Pancreas (tissue), 10 donors: Measurements from ENCODE around the gene OR2V1. TPM values are rescaled to one million over a fixed set of nuclear protein-coding genes. Genes with fewer than 3 reads are reported as not detected.
"Not testable (repeated sequence)": the region's sequence is repeated elsewhere in the genome, so short reads cannot be mapped to it uniquely, and the experiment has no call there.

Source experiments
- ATAC-seq, 4 donors: fragments of 200-7000 bp; cut with Tn5 transposase; one replicate each; pipeline versions ENCODE4 v1.8.0 to v1.9.1; 2020; ENCODE audit warnings: mild to moderate bottlenecking in 4 of 4, moderate library complexity in 4 of 4
- DNase-seq, 6 donors: peaks; one replicate each; pipeline ENCODE4 v3.0.0-alpha.2; 2020
- FAIRE-seq: peaks from 2 replicates; lab custom pipeline; 2012; peaks lifted over from hg19 to GRCh38; lab: Jason Lieb, UNC
- H3K27ac ChIP-seq, 4 donors: fragments of 200-600 bp; sonication (generic); 1 replicate in 3 of 4; 2 replicates in 1 of 4; pipeline versions ENCODE4 v1.5.0 to v1.8.0; 2020
- H3K27me3 ChIP-seq, 4 donors: fragments of 200-600 bp; one replicate each; pipeline ENCODE4 v1.8.0; 2021
- H3K36me3 ChIP-seq, 3 donors: fragments of 200-600 bp; sonication (generic) in 1 of 3; one replicate each; pipeline versions ENCODE4 v1.5.0 to v1.8.0; 2020 to 2021
- H3K4me1 ChIP-seq, 3 donors: fragments of 200-600 bp; one replicate each; pipeline ENCODE4 v1.8.0; 2021
- H3K4me3 ChIP-seq, 4 donors: fragments of 200-600 bp; sonication (generic) in 2 of 4; one replicate each; pipeline versions ENCODE4 v1.5.0 to v1.8.0; 2020 to 2021
- H3K9me3 ChIP-seq, 4 donors: fragments of 200-600 bp; one replicate each; pipeline ENCODE4 v1.8.0; 2021
- WGBS, 2 donors: extraction: QIAGEN DNeasy Blood & Tissue Kit; methylation state at CpG; one replicate each; pipeline ENCODE4 v1.1.7; 2013; 5-methylcytosine and 5-hydroxymethylcytosine counted together
- intact Hi-C, 3 donors: fragments of 100-400 bp; cut with DNase I; formaldehyde crosslinking; loops; one replicate each; pipeline versions ENCODE4 v1.11.1 to v1.14.2; 2022
- polyA plus RNA-seq, 2 donors: library from polyadenylated mRNA; stranded (reverse); fragments of 200-250 nt; gene quantifications; one replicate each; pipeline ENCODE4 v1.2.3, GENCODE V29; 2013
- total RNA-seq, 6 donors: library from RNA; stranded (reverse); fragmentation: NEBNext Ultra II Directional in 4 of 6; extraction: Animal tissue kit (Norgen Biotek cat#: 25700) in 4 of 6; gene quantifications; one replicate each; pipeline versions ENCODE4 v1.2.1 to v1.2.4, GENCODE V29; 2021 to 2023
- TF ChIP-seq, protein P1 (sequence below), 4 donors: fragments of 200-600 bp; sonication (generic) in 3 of 4; IDR thresholded peaks; one replicate each; pipeline versions ENCODE4 v1.5.0 to v1.8.0; 2021; ENCODE audit warnings: antibody characterized with exemption in 4 of 4
- donor health status: healthy with polysubstance abuse.
- donor health status: DM: no; HTN: no; CAD: no; lungs with moderate emphysema.
- donor health status: DM: no; HTN: no; CAD: no.
- donor health status: control.
- donor health status: control.
- donor health status: Bipolar disorder and iron deficiency.
- donor health status: DM: yes; HTN: yes; CAD: no.
- donor health status: DM: no; HTN: no; CAD: no.
- donor health status: DM: no; HTN: no; CAD: no.
- donor health status: DM: yes; HTN: yes; CAD: no.

Gene OR2V1
- total and polyA plus RNA-seq, 8 donors = not detected

DNA sequence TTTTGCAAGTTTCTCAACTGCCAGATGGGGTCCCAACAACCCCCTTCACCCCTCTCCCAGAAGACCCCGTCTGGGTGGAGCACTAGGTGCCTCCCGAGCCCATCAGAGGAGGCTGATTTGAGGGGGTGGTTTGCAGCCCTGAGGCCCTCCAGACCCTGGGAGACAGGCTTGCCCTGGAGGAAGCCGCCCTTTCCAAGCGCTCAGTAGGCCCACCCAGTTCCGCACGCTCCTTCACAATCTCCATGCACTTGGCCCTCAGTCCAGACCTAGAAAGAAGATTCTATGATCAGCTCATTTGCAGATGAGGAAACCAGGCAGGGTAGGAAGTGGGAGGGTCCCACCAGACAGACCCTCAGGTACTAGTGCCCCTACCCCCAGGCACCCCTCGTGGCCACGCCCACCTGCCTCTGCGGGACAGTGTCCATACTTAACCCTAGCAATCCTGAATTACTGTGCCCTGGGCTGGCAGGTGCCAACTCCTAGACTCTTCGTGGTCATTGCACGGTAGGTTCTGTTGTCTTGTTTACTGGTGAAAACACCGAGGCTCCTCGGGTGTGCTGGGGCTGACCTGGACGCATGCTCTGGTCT lies 22.3 kb downstream of the OR2V1 start:
- 49 to 63% methylated on average over 14 of the region's 14 CpGs for WGBS, 2 donors
- Histone ChIP-seq H3K36me3 (no peaks in the 10 kb centered on the region), H3K27me3 (peaks cover 0 to 17% (median 0%) of the 10 kb centered on the region in 4 donors), H3K4me3 (no peak overlapping the region), H3K4me1 (no peaks in the 10 kb centered on the region), H3K27ac (no peak overlapping the region), H3K9me3 (no peaks in the 10 kb centered on the region)
- ATAC-seq (no peak), FAIRE-seq (no peak), DNase-seq (peak in 2 of 6 donors; percentile 4 to 39)
- intact Hi-C loops = no loop called here
- TF ChIP-seq, protein P1, sequence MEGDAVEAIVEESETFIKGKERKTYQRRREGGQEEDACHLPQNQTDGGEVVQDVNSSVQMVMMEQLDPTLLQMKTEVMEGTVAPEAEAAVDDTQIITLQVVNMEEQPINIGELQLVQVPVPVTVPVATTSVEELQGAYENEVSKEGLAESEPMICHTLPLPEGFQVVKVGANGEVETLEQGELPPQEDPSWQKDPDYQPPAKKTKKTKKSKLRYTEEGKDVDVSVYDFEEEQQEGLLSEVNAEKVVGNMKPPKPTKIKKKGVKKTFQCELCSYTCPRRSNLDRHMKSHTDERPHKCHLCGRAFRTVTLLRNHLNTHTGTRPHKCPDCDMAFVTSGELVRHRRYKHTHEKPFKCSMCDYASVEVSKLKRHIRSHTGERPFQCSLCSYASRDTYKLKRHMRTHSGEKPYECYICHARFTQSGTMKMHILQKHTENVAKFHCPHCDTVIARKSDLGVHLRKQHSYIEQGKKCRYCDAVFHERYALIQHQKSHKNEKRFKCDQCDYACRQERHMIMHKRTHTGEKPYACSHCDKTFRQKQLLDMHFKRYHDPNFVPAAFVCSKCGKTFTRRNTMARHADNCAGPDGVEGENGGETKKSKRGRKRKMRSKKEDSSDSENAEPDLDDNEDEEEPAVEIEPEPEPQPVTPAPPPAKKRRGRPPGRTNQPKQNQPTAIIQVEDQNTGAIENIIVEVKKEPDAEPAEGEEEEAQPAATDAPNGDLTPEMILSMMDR (IDR thresholded peaks at IDR 0.05) = no peak

- intact Hi-C loops = no loop called here
- Histone ChIP-seq H3K27ac (no peak overlapping the region), H3K27me3 (peaks cover 0 to 17% (median 0%) of the 10 kb centered on the region in 4 donors), H3K4me1 (no peaks in the 10 kb centered on the region), H3K4me3 (no peak overlapping the region), H3K9me3 (no peaks in the 10 kb centered on the region), H3K36me3 (no peaks in the 10 kb centered on the region)
- no peak for FAIRE-seq
- peak in 1 of 6 donors; percentile 8 for DNase-seq
- TF ChIP-seq, protein P1 (IDR thresholded peaks at IDR 0.05) = no peak
- 63 to 68% methylated on average over 9 of the region's 9 CpGs for WGBS, 2 donors
- ATAC-seq = no peak
These were observed 23.3 kb downstream of the OR2V1 start for GRCh38 chr5:181107699-181108098.

- Histone ChIP-seq H3K4me1 (no peaks in the 10 kb centered on the region), H3K9me3 (no peaks in the 10 kb centered on the region), H3K27ac (no peak overlapping the region), H3K27me3 (peaks cover 0 to 13% (median 0%) of the 10 kb centered on the region in 4 donors), H3K4me3 (no peak overlapping the region), H3K36me3 (no peaks in the 10 kb centered on the region)
- 61 to 74% methylated on average over 7 of the region's 7 CpGs for WGBS, 2 donors
- FAIRE-seq (no peak), ATAC-seq (no peak), DNase-seq (no peak)
- intact Hi-C loops = no loop called here
- TF ChIP-seq, protein P1 (IDR thresholded peaks at IDR 0.05) = no peak
These were observed 25.5 kb downstream of the OR2V1 start for GRCh38 chr5:181105391-181106025.

DNA sequence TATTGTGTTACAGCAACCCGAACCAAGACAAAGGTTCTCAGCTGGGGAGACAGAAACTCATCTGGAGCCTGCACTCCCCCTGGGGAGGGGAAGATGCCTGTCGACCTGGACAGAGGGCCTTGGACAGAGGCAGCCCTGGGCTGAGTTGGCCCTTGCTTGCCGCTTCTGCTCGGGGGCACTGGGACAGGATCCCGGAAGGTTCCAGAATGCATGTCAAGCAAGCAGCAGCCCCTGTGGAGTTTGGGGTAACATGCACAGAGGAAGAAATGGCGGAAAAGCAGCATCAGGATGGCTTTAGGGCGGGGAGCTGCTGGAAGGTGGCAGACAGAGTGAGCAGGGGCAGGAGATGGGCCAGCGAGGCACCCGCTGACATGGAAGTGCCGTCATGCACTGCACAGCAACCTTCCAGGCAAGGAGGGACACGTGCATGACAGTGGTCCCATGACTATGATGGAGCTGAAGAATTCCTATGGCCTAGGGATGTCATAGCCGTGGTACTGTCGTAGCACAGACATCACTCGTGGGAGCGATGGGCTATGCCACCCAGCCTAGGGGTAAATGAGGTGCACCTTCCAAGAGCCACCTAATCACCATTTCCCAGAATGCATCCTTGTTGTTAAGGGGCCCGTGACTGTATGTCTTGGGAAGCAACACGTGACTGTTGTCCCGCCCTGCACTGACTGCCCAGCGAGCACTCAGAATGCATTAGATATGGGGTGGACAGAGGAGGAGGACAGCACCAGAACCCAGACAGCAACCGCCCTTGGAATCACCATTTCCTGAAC lies 26.2 kb downstream of the OR2V1 start:
- H3K4me3 ChIP-seq, H3K9me3 ChIP-seq, intact Hi-C loops, FAIRE-seq, H3K27ac ChIP-seq, H3K36me3 ChIP-seq, ATAC-seq, H3K4me1 ChIP-seq: not testable (repeated sequence)
- H3K27me3 ChIP-seq = peaks cover 0 to 13% (median 0%) of the 10 kb centered on the region in 4 donors
- 57 to 62% methylated on average over 19 to 20 of the region's 20 CpGs for WGBS, 2 donors
- peak in 2 of 6 donors; percentile 5 to 35 for DNase-seq

GRCh38 chr5:181104259-181104568 lies 26.8 kb downstream of the OR2V1 start:
- H3K9me3 ChIP-seq, H3K4me1 ChIP-seq, FAIRE-seq, H3K27ac ChIP-seq, intact Hi-C loops, H3K36me3 ChIP-seq, H3K4me3 ChIP-seq: not testable (repeated sequence)
- peak in 1 of 6 donors; percentile 5 for DNase-seq
- WGBS, 2 donors = 7 to 15% methylated on average over 5 of the region's 5 CpGs
- peaks cover 0 to 19% (median 0%) of the 10 kb centered on the region in 4 donors for H3K27me3 ChIP-seq
- peak in 1 of 4 donors; percentile 19 for ATAC-seq

DNA sequence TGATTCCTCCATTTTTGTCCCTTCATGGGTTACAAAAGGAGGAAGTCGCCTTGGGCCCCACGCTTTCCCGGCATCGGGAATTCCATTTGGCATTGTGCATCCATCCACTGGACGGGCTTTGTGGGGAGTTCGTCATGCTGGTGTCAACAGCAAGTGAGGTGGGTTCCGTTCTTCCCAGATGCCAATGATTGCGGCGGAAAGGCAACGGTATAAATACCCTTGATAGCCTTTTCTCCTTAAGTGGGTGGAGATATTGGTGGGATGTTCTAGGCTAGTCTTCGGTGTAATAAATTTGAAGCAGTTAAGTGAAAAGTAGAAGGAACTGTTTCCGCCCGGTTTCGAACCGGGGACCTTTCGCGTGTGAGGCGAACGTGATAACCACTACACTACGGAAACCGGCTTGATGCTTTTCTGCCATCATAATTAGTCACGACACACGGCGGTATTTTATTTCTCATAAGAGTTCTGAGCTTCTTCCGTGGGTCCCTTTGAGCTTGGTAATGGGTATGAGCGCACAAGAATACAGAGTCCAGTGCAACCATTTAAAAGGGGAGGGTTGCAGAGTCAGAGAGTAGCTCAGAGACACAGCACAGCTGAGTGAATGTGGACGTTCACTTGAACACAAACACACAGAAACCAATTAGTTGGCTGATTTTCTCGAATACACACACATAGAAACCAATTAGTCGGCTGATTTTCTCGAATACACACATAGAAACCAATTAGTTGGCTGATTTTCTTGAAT lies 28.9 kb downstream of the OR2V1 start:
- H3K4me3 ChIP-seq, H3K27ac ChIP-seq, intact Hi-C loops, H3K9me3 ChIP-seq, H3K4me1 ChIP-seq, DNase-seq, H3K36me3 ChIP-seq, ATAC-seq: not testable (repeated sequence)
- no CpG with 5 or more reads among the region's 30 CpGs for WGBS, 2 donors
- H3K27me3 ChIP-seq = peaks cover 0 to 11% (median 0%) of the 10 kb centered on the region in 4 donors
- peak; percentile 66 for FAIRE-seq

GRCh38 chr5:181101030-181101641 lies 29.8 kb downstream of the OR2V1 start:
- H3K4me3 ChIP-seq, intact Hi-C loops, H3K36me3 ChIP-seq, H3K9me3 ChIP-seq, H3K27ac ChIP-seq, FAIRE-seq, H3K4me1 ChIP-seq, H3K27me3 ChIP-seq: not testable (repeated sequence)
- ATAC-seq (peak in 2 of 4 donors; percentile 44 to 51), DNase-seq (peak in 1 of 6 donors; percentile 39)
- WGBS, 2 donors = 8% methylated on average over 5 to 11 of the region's 54 CpGs
